GM12891 (cell line): ENCODE measurements around the gene PLCXD3.

Experiments used
- PAX5 ChIP-seq: IDR thresholded peaks from 2 replicates; pipeline ENCODE4 v1.6.1; 2011; ENCODE audit warnings: low read length, moderate library complexity, mild to moderate bottlenecking; ENCODE audit not compliant: insufficient read depth, severe bottlenecking
- POLR2AphosphoS5 ChIP-seq: IDR thresholded peaks from 2 replicates; pipeline ENCODE4 v1.6.1; 2011; ENCODE audit warnings: low read depth, low read length, control low read depth

DNA sequence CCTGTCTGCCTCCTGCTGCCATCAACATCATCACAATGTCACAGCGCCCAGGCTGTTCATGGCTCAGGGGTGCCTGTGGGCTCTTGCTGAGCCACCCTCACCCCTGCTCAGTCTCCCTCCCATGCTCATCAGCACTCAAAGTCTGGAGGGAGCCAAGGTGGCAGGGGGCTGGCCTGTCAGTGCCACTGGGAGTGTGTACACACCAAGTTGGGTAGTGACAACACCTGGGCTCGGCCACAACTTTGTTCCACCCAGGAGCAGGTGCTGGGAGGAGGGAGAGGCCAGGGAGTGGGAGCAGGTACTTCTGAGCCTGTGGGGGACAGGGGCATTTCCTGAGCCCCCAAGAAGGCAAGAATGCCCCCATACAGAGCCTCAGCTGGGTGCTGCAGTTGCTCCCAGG is 219.6 kb downstream of the PLCXD3 start:
- no peak for TF ChIP-seq PAX5
- TF ChIP-seq POLR2AphosphoS5: no peak
